Measurements from ENCODE around the gene TEKT5.
"Not testable (repeated sequence)": the region's sequence is repeated elsewhere in the genome, so short reads cannot be mapped to it uniquely, and the experiment has no call there.

TEKT5 gene

GRCh38 chr16:10684511-10685151 is 10.1 kb downstream of the TEKT5 start:
- DNase-seq (ENCODE audit: low spot score): no peak

- no peak for DNase-seq (ENCODE audit: low spot score)
Observed at GRCh38 chr16:10683170-10683569, 11.6 kb downstream of the TEKT5 start.

- no peak for DNase-seq (ENCODE audit: low spot score)
Observed at GRCh38 chr16:10682604-10683003, 12.1 kb downstream of the TEKT5 start.

GRCh38 chr16:10681310-10682308 is 13.1 kb downstream of the TEKT5 start:
- DNase-seq (ENCODE audit: low spot score): no peak

GRCh38 chr16:10679921-10680320 is 14.8 kb downstream of the TEKT5 start:
- DNase-seq (ENCODE audit: low spot score): no peak

GRCh38 chr16:10679441-10679840 is 15.3 kb downstream of the TEKT5 start:
- DNase-seq (ENCODE audit: low spot score): not testable (repeated sequence)

- DNase-seq (ENCODE audit: low spot score): no peak
Observed at GRCh38 chr16:10678655-10679054, 16.1 kb downstream of the TEKT5 start.

- DNase-seq (ENCODE audit: low spot score): no peak
Observed at GRCh38 chr16:10676284-10676683, 18.4 kb downstream of the TEKT5 start.

- no peak for DNase-seq (ENCODE audit: low spot score)
Observed at GRCh38 chr16:10675861-10676260, 18.9 kb downstream of the TEKT5 start.

- no peak for DNase-seq (ENCODE audit: low spot score)
Observed at GRCh38 chr16:10675216-10675615, 19.5 kb downstream of the TEKT5 start.

- no peak for DNase-seq (ENCODE audit: low spot score)
Observed at GRCh38 chr16:10671729-10672128, 23.0 kb downstream of the TEKT5 start.

GRCh38 chr16:10669791-10670190 is 24.9 kb downstream of the TEKT5 start:
- no peak for DNase-seq (ENCODE audit: low spot score)

GRCh38 chr16:10668322-10669045 is 26.2 kb downstream of the TEKT5 start:
- peak; percentile 59 for DNase-seq (ENCODE audit: low spot score)

GRCh38 chr16:10667239-10667638 is 27.5 kb downstream of the TEKT5 start:
- DNase-seq (ENCODE audit: low spot score): no peak

GRCh38 chr16:10666291-10666690 is 28.4 kb downstream of the TEKT5 start:
- DNase-seq (ENCODE audit: low spot score): no peak

GRCh38 chr16:10665166-10665565 is 29.6 kb downstream of the TEKT5 start:
- no peak for DNase-seq (ENCODE audit: low spot score)

- DNase-seq (ENCODE audit: low spot score): no peak
Observed at GRCh38 chr16:10664720-10665126, 30.0 kb downstream of the TEKT5 start.

GRCh38 chr16:10663744-10664143 is 31.0 kb downstream of the TEKT5 start:
- no peak for DNase-seq (ENCODE audit: low spot score)

- no peak for DNase-seq (ENCODE audit: low spot score)
Observed at GRCh38 chr16:10663146-10663545, 31.6 kb downstream of the TEKT5 start.

- no peak for DNase-seq (ENCODE audit: low spot score)
Observed at GRCh38 chr16:10662212-10662611, 32.5 kb downstream of the TEKT5 start.

GRCh38 chr16:10661737-10662136 is 33.0 kb downstream of the TEKT5 start:
- no peak for DNase-seq (ENCODE audit: low spot score)

GRCh38 chr16:10660950-10661635 is 33.6 kb downstream of the TEKT5 start:
- no peak for DNase-seq (ENCODE audit: low spot score)
